ENCODE measurements around the gene NEK1.
A peak's percentile ranks its signal among the peaks of the same experiment; 100 is the strongest.

The NEK1 gene

DNA sequence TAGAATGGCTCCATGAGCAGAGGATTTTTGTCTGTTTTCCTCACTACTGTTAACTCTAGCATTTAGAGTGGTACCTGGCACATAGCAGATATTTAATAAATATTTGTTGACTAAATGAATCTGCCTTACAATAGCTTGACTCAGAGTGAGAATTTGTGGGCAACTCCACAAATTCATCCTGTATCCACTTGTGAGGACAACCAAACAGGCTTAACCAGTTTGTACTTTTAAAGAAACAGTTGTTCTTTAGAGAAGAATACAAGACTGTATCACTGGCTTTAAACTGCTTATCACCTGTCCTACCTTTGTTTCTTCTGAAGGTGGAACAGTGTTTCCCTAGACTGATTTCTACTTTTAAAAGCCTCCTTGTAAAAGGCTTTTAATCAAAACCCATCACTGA is 200.3 kb downstream of the NEK1 start:
- Histone ChIP-seq H3K36me3 (ENCODE audit: insufficient read depth, low read length) (no peaks in the 10 kb centered on the region), H3K9ac (ENCODE audit: low read depth, low read length) (no peak overlapping the region), H3K79me2 (ENCODE audit: insufficient read depth, low read length) (no peaks in the 10 kb centered on the region), H3K4me2 (ENCODE audit: insufficient read depth, low read length) (no peak overlapping the region), H3K4me3 (ENCODE audit: low read depth in 1 of 2, low read length in 2 of 2) (no peak overlapping the region), H4K20me1 (ENCODE audit: insufficient read depth, low read length) (no peaks in the 10 kb centered on the region), H3K4me1 (ENCODE audit: insufficient read depth, low read length) (peaks cover 20% of the 10 kb centered on the region), H3K9me3 (ENCODE audit: insufficient read depth, low read length, severe bottlenecking) (no peaks in the 10 kb centered on the region), H3K27ac (ENCODE audit: low read length) (no peak overlapping the region), H2AFZ (ENCODE audit: low read depth, low read length) (no peak overlapping the region), H3K27me3 (ENCODE audit: insufficient read depth, low read length, poor library complexity) (no peaks in the 10 kb centered on the region)
- TF ChIP-seq EZH2 (IDR thresholded peaks at IDR 0.05; ENCODE audit: borderline replicate concordance, low read depth, low read length, severe bottlenecking): no peak
- TF ChIP-seq, protein P1, sequence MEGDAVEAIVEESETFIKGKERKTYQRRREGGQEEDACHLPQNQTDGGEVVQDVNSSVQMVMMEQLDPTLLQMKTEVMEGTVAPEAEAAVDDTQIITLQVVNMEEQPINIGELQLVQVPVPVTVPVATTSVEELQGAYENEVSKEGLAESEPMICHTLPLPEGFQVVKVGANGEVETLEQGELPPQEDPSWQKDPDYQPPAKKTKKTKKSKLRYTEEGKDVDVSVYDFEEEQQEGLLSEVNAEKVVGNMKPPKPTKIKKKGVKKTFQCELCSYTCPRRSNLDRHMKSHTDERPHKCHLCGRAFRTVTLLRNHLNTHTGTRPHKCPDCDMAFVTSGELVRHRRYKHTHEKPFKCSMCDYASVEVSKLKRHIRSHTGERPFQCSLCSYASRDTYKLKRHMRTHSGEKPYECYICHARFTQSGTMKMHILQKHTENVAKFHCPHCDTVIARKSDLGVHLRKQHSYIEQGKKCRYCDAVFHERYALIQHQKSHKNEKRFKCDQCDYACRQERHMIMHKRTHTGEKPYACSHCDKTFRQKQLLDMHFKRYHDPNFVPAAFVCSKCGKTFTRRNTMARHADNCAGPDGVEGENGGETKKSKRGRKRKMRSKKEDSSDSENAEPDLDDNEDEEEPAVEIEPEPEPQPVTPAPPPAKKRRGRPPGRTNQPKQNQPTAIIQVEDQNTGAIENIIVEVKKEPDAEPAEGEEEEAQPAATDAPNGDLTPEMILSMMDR (IDR thresholded peaks at IDR 0.05; ENCODE audit: borderline replicate concordance, extremely low read depth, low read length, poor library complexity, severe bottlenecking): no peak
- DNase-seq (no peak), ATAC-seq (ENCODE audit: insufficient read depth, low read depth) (no peak)

DNA sequence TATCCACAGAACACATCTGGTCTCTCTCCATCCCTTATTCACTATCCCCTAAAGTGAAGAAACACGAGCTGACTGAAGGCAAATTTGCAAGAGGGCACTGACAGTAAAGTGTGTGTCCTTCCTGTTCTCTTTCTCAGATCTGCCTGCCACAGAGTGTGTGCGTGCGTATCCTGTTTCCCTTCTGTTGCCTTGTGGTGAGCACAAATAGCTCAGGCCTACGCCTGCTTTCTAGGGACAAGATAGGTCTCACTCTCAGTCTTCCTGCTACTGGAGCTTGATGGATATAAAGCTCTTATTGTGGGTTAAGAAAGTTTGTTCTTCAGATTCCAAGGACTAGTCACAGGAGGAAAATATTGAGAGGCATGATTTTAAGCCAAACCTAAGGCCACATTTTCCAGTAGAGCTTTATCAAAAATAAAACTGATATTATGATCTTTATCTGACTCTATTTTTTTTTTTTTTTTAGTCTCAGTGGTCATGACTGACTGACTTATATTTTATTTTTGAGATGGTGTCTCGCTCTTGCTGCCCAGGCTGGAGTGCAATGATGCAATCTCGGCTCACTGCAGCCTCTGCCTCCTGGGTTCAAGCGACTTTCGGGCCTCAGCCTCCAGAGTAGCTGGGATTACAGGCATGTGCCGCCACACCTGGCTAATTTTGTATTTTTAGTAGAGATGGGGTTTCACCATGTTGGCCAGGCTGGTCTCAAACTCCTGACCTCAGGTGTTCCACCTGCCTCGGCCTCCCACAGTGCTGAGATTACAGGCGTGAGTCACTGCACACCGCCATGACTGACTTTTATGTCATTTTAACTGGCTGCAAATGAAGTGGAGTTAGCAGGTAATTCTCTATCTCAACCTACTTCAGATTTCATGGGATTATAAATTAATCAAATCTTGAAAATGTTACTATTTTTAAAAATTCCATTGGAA is 201.3 kb downstream of the NEK1 start:
- Histone ChIP-seq H3K27ac (ENCODE audit: low read length) (peak overlapping the region; percentile 46), H3K79me2 (ENCODE audit: insufficient read depth, low read length) (no peaks in the 10 kb centered on the region), H3K27me3 (ENCODE audit: insufficient read depth, low read length, poor library complexity) (no peaks in the 10 kb centered on the region), H3K4me1 (ENCODE audit: insufficient read depth, low read length) (peaks cover 20% of the 10 kb centered on the region), H3K36me3 (ENCODE audit: insufficient read depth, low read length) (no peaks in the 10 kb centered on the region), H3K9me3 (ENCODE audit: insufficient read depth, low read length, severe bottlenecking) (no peaks in the 10 kb centered on the region), H3K4me2 (ENCODE audit: insufficient read depth, low read length) (peak overlapping the region; percentile 45), H3K9ac (ENCODE audit: low read depth, low read length) (no peak overlapping the region), H2AFZ (ENCODE audit: low read depth, low read length) (peak overlapping the region; percentile 4; the same call in 1 of the 2 replicates), H4K20me1 (ENCODE audit: insufficient read depth, low read length) (no peaks in the 10 kb centered on the region), H3K4me3 (ENCODE audit: low read depth in 1 of 2, low read length in 2 of 2) (no peak overlapping the region)
- DNase-seq (peak; percentile 88), ATAC-seq (ENCODE audit: insufficient read depth, low read depth) (peak; percentile 100)
- TF ChIP-seq, protein P1 (IDR thresholded peaks at IDR 0.05; ENCODE audit: borderline replicate concordance, extremely low read depth, low read length, poor library complexity, severe bottlenecking): peak; percentile 15
- TF ChIP-seq EZH2 (IDR thresholded peaks at IDR 0.05; ENCODE audit: borderline replicate concordance, low read depth, low read length, severe bottlenecking): no peak

DNA sequence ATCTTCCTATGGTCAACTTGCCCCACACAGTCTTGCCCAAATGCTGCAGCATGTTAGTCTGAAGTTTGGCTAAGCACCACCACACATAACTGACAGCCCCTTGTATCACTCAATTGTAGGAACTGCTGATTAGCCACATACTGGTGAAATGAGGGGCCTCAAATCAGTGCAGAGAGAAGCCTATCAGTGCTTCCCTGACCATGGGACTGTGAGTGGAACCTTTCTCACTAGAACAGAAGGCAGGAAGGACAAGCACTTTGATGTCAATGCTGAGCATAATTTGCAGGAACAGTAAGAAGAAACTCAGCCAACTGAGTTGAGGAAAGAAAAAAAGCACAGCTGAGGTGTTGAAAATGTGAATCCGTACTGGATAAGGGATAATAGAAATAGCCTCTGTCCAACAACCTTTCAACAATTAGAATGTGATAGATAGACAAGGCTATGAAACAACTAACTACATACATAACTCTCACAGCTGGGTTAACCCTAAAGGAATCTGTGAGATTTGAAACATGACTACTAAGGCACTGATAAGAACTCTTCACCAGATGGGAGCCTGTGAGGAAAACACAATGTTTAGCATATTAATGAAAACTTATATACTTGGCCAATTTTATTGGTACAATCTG is 205.1 kb downstream of the NEK1 start:
- Histone ChIP-seq H3K4me2 (ENCODE audit: insufficient read depth, low read length) (no peak overlapping the region), H3K4me1 (ENCODE audit: insufficient read depth, low read length) (peaks cover 20% of the 10 kb centered on the region), H3K9ac (ENCODE audit: low read depth, low read length) (no peak overlapping the region), H3K79me2 (ENCODE audit: insufficient read depth, low read length) (no peaks in the 10 kb centered on the region), H3K4me3 (ENCODE audit: low read depth in 1 of 2, low read length in 2 of 2) (no peak overlapping the region), H3K36me3 (ENCODE audit: insufficient read depth, low read length) (0 out of 2 replicates have a peak, but pooled peaks cover 4% of the 10 kb centered on the region), H3K27ac (ENCODE audit: low read length) (no peak overlapping the region), H3K27me3 (ENCODE audit: insufficient read depth, low read length, poor library complexity) (no peaks in the 10 kb centered on the region), H2AFZ (ENCODE audit: low read depth, low read length) (no peak overlapping the region), H3K9me3 (ENCODE audit: insufficient read depth, low read length, severe bottlenecking) (no peaks in the 10 kb centered on the region), H4K20me1 (ENCODE audit: insufficient read depth, low read length) (no peaks in the 10 kb centered on the region)
- DNase-seq: no peak
- TF ChIP-seq, protein P1 (IDR thresholded peaks at IDR 0.05; ENCODE audit: borderline replicate concordance, extremely low read depth, low read length, poor library complexity, severe bottlenecking): no peak
- TF ChIP-seq EZH2 (IDR thresholded peaks at IDR 0.05; ENCODE audit: borderline replicate concordance, low read depth, low read length, severe bottlenecking): no peak
- ATAC-seq (ENCODE audit: insufficient read depth, low read depth): no peak
